Stimulated activated CD4-positive, alpha-beta T cell treated with anti-CD3 and anti-CD28 coated beads, Interleukin-1b, Interleukin-23, amount 100 ng/mL, for 4 hours (primary cell): ENCODE measurements around the gene DGKG.

Experiments used
- DNase-seq, 2 donors: peaks; one replicate each; pipeline ENCODE4 v3.0.0-alpha.2; 2020; ENCODE audit warnings: low read depth in 2 of 2

DGKG gene

GRCh38 chr3:186143250-186143649 is 218.8 kb downstream of the DGKG start:
- DNase-seq, result no peak

- no peak for DNase-seq
Observed at GRCh38 chr3:186142393-186142932, 219.6 kb downstream of the DGKG start.

- DNase-seq, result no peak
Observed at GRCh38 chr3:186141790-186142189, 220.2 kb downstream of the DGKG start.

- DNase-seq, result no peak
Observed at GRCh38 chr3:186138272-186138981, 223.6 kb downstream of the DGKG start.

GRCh38 chr3:186137051-186137685 is 224.9 kb downstream of the DGKG start:
- DNase-seq, result no peak

GRCh38 chr3:186133980-186134379 is 228.1 kb downstream of the DGKG start:
- DNase-seq, result no peak

GRCh38 chr3:186132487-186132886 is 229.5 kb downstream of the DGKG start:
- DNase-seq, result no peak

- DNase-seq, result no peak
Observed at GRCh38 chr3:186129206-186129605, 232.8 kb downstream of the DGKG start.

GRCh38 chr3:186128158-186128557 is 233.9 kb downstream of the DGKG start:
- DNase-seq, result no peak

GRCh38 chr3:186127463-186127862 is 234.6 kb downstream of the DGKG start:
- no peak for DNase-seq

- no peak for DNase-seq
Observed at GRCh38 chr3:186125118-186125517, 236.9 kb downstream of the DGKG start.

GRCh38 chr3:186124592-186124991 is 237.4 kb downstream of the DGKG start:
- DNase-seq, result no peak

- no peak for DNase-seq
Observed at GRCh38 chr3:186123012-186123411, 239.0 kb downstream of the DGKG start.

GRCh38 chr3:186121968-186122367 is 240.1 kb downstream of the DGKG start:
- DNase-seq, result no peak

GRCh38 chr3:186121278-186121677 is 240.8 kb downstream of the DGKG start:
- DNase-seq, result no peak

- DNase-seq, result no peak
Observed at GRCh38 chr3:186119499-186119898, 242.5 kb downstream of the DGKG start.

GRCh38 chr3:186118692-186119091 is 243.3 kb downstream of the DGKG start:
- DNase-seq, result no peak

- no peak for DNase-seq
Observed at GRCh38 chr3:186117521-186118134, 244.4 kb downstream of the DGKG start.

- no peak for DNase-seq
Observed at GRCh38 chr3:186115239-186115996, 246.6 kb downstream of the DGKG start.

GRCh38 chr3:186110975-186111974 is 250.8 kb downstream of the DGKG start:
- no peak for DNase-seq
